Measurements from ENCODE around the gene ASCC2.

DNA sequence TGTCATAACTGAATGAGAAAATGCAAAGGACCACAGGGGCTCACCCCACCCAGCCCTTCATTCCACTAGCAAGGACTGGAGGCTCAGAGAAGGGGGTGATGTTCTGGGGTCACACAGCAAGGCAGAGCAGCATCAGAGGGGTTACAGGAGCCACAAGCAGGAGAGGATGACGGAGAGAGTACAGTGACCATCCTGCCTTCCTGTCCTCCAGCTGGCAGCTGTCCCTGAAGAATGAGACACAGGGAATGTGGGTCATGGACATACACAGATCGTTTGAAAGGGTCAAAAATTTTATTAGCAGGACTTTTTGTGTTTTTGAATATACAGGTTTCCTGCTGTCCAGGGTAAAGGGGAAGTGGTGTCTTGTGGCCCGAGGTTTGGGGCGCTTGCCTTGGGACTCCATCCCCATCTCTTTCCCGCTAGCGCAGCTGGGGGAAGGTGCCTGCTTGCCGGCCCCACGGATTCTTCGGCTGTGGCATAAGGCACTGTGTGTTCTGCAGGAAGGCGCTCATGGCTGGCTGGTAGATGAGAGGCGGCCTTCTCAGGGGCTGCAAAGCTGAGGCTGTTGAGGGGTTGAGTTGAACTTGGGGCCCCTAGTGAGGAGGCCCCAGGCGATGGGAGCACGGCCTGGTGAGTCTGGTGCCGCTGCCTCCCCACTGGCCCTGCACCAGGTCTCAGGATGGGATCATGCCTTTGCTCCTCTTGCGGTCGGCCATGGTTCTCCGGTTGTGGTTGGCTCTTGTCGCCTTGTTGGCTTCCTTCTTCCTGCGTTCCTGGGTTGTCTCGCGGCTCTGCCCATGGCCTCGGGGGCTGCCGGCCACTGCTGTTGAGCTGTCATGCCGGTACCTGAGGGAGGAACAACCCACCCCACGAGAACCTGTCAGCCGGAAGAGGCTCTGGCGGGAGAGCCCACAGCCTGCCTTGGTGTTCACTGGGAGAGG lies 49.5 kb downstream of the ASCC2 start:
- TF ChIP-seq, protein P1, sequence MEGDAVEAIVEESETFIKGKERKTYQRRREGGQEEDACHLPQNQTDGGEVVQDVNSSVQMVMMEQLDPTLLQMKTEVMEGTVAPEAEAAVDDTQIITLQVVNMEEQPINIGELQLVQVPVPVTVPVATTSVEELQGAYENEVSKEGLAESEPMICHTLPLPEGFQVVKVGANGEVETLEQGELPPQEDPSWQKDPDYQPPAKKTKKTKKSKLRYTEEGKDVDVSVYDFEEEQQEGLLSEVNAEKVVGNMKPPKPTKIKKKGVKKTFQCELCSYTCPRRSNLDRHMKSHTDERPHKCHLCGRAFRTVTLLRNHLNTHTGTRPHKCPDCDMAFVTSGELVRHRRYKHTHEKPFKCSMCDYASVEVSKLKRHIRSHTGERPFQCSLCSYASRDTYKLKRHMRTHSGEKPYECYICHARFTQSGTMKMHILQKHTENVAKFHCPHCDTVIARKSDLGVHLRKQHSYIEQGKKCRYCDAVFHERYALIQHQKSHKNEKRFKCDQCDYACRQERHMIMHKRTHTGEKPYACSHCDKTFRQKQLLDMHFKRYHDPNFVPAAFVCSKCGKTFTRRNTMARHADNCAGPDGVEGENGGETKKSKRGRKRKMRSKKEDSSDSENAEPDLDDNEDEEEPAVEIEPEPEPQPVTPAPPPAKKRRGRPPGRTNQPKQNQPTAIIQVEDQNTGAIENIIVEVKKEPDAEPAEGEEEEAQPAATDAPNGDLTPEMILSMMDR (IDR thresholded peaks at IDR 0.05; ENCODE audit: low read depth, low read length, missing input control) = no peak
- TF ChIP-seq, protein P2, sequence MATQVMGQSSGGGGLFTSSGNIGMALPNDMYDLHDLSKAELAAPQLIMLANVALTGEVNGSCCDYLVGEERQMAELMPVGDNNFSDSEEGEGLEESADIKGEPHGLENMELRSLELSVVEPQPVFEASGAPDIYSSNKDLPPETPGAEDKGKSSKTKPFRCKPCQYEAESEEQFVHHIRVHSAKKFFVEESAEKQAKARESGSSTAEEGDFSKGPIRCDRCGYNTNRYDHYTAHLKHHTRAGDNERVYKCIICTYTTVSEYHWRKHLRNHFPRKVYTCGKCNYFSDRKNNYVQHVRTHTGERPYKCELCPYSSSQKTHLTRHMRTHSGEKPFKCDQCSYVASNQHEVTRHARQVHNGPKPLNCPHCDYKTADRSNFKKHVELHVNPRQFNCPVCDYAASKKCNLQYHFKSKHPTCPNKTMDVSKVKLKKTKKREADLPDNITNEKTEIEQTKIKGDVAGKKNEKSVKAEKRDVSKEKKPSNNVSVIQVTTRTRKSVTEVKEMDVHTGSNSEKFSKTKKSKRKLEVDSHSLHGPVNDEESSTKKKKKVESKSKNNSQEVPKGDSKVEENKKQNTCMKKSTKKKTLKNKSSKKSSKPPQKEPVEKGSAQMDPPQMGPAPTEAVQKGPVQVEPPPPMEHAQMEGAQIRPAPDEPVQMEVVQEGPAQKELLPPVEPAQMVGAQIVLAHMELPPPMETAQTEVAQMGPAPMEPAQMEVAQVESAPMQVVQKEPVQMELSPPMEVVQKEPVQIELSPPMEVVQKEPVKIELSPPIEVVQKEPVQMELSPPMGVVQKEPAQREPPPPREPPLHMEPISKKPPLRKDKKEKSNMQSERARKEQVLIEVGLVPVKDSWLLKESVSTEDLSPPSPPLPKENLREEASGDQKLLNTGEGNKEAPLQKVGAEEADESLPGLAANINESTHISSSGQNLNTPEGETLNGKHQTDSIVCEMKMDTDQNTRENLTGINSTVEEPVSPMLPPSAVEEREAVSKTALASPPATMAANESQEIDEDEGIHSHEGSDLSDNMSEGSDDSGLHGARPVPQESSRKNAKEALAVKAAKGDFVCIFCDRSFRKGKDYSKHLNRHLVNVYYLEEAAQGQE (IDR thresholded peaks at IDR 0.05) = no peak
- no peak for TF ChIP-seq FOXA1 (IDR thresholded peaks at IDR 0.05)
- no peak for TF ChIP-seq RXRA (IDR thresholded peaks at IDR 0.05)
- TF ChIP-seq HNF4G (IDR thresholded peaks at IDR 0.05) = no peak
- TF ChIP-seq RAD21 (IDR thresholded peaks at IDR 0.05) = no peak
- no peak for TF ChIP-seq SP1 (IDR thresholded peaks at IDR 0.05)
- TF ChIP-seq, protein P3, sequence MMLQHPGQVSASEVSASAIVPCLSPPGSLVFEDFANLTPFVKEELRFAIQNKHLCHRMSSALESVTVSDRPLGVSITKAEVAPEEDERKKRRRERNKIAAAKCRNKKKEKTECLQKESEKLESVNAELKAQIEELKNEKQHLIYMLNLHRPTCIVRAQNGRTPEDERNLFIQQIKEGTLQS (IDR thresholded peaks at IDR 0.05) = no peak
- no peak for TF ChIP-seq YY1 (IDR thresholded peaks at IDR 0.05)
- TF ChIP-seq, protein P4, sequence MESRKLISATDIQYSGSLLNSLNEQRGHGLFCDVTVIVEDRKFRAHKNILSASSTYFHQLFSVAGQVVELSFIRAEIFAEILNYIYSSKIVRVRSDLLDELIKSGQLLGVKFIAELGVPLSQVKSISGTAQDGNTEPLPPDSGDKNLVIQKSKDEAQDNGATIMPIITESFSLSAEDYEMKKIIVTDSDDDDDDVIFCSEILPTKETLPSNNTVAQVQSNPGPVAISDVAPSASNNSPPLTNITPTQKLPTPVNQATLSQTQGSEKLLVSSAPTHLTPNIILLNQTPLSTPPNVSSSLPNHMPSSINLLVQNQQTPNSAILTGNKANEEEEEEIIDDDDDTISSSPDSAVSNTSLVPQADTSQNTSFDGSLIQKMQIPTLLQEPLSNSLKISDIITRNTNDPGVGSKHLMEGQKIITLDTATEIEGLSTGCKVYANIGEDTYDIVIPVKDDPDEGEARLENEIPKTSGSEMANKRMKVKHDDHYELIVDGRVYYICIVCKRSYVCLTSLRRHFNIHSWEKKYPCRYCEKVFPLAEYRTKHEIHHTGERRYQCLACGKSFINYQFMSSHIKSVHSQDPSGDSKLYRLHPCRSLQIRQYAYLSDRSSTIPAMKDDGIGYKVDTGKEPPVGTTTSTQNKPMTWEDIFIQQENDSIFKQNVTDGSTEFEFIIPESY (IDR thresholded peaks at IDR 0.05) = no peak
- no peak for TF ChIP-seq JUND (IDR thresholded peaks at IDR 0.05)
- no peak for TF ChIP-seq NR2F2 (IDR thresholded peaks at IDR 0.05)
